ENCODE data around the gene ANO3.

- TF ChIP-seq EZH2phosphoT487 (IDR thresholded peaks at IDR 0.05; ENCODE audit: borderline replicate concordance, low read length) (no peak), CTCF (IDR thresholded peaks at IDR 0.05; ENCODE audit: low read depth, low read length, poor library complexity, severe bottlenecking) (no peak)
Measured at GRCh38 chr11:26687351-26687750, 355.4 kb downstream of the ANO3 start.
